Karpas-422 (cell line): Measurements from ENCODE around the gene CACNA1E. TPM values are rescaled to one million over a fixed set of nuclear protein-coding genes. Genes with fewer than 3 reads are reported as not detected.

Experiments
- DNase-seq: peaks from one replicate; pipeline ENCODE4 v3.0.0-alpha.2; 2015
- H2AFZ ChIP-seq: fragments of 200-600 bp; sonication (generic); 2 replicates; pipeline ENCODE4 v1.6.1; 2014; ENCODE audit warnings: antibody characterized with exemption, low read length, mixed read lengths
- H3K27ac ChIP-seq: fragments of 200-600 bp; sonication (generic); 2 replicates; pipeline ENCODE4 v1.5.1; 2014; ENCODE audit warnings: mild to moderate bottlenecking, low read length, moderate library complexity
- H3K27me3 ChIP-seq: fragments of 200-600 bp; sonication (generic); 2 replicates; pipeline ENCODE4 v1.6.1; 2014; ENCODE audit warnings: low read length, mixed read lengths
- H3K36me3 ChIP-seq: fragments of 200-600 bp; sonication (generic); 2 replicates; pipeline ENCODE4 v1.6.1; 2014; ENCODE audit warnings: low read length, mixed read lengths; ENCODE audit not compliant: insufficient read depth
- H3K4me1 ChIP-seq: fragments of 200-600 bp; sonication (generic); 2 replicates; pipeline ENCODE4 v1.6.1; 2014; ENCODE audit warnings: mild to moderate bottlenecking, low read length, mixed read lengths
- H3K4me2 ChIP-seq: fragments of 200-600 bp; sonication (generic); 2 replicates; pipeline ENCODE4 v1.6.1; 2014; ENCODE audit warnings: low read length, low read depth, mild to moderate bottlenecking; ENCODE audit not compliant: poor library complexity, severe bottlenecking
- H3K4me3 ChIP-seq: fragments of 200-600 bp; sonication (generic); 2 replicates; pipeline ENCODE4 v1.5.1; 2014; ENCODE audit warnings: mild to moderate bottlenecking, antibody characterized with exemption, low read length, mixed read lengths
- H3K79me2 ChIP-seq: fragments of 200-600 bp; sonication (generic); 2 replicates; pipeline ENCODE4 v1.6.1; 2014; ENCODE audit warnings: mild to moderate bottlenecking, low read length, mixed read lengths
- H3K9ac ChIP-seq: fragments of 200-600 bp; sonication (generic); 2 replicates; pipeline ENCODE4 v1.6.0; 2014; ENCODE audit warnings: low read length
- H3K9me2 ChIP-seq: fragments of 200-600 bp; sonication (generic), shearing (Covaris generic); replicated peaks from 2 replicates; pipeline ENCODE4 v1.6.0; 2014; ENCODE audit warnings: mild to moderate bottlenecking, low read length, moderate library complexity; ENCODE audit not compliant: insufficient read depth
- H3K9me3 ChIP-seq: fragments of 300-700, 200-600 bp; sonication (generic); 2 replicates; pipeline ENCODE4 v1.6.1; 2014; ENCODE audit warnings: low read length, mixed read lengths
- H4K20me1 ChIP-seq: fragments of 200-600 bp; sonication (generic); 2 replicates; pipeline ENCODE4 v1.6.1; 2014; ENCODE audit warnings: mild to moderate bottlenecking, antibody characterized with exemption, low read length, low read depth; ENCODE audit not compliant: insufficient read depth
- total RNA-seq: library from RNA; depleted of rRNA; stranded (reverse); fragments of >200 nt; shearing (Covaris generic); gene quantifications from 2 replicates; pipeline ENCODE4 v1.2.3, GENCODE V29; 2014; ENCODE audit warnings: low replicate concordance

Gene CACNA1E
- total RNA-seq, 1 experiment from 2014 or later: not detected

DNA sequence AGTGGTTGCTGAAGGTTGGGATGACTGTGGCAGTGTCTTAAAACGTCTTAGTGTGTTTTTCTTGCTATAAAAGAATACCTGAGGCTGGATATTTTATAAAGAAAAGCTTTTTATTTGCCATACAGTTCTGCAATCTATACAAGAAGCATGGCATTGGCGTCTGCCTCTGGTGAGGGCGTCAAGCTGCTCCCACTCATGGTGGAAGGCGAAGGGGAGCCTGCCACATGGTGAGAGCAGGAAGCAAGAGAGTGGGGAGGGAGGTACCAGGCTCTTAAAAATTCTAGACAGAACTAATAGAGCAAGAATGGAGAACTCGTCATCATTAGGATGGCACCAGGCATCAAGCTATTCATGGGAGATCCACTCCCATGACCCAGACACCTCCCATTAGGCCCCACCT, 140.5 kb downstream of the CACNA1E start:
- no peak for DNase-seq
- Histone ChIP-seq H3K9me2 (no peaks in the 10 kb centered on the region), H3K27ac (no peak overlapping the region), H4K20me1 (no peaks in the 10 kb centered on the region), H3K4me2 (no peak overlapping the region), H3K4me3 (no peak overlapping the region), H3K9me3 (no peaks in the 10 kb centered on the region), H2AFZ (no peak overlapping the region), H3K4me1 (no peaks in the 10 kb centered on the region), H3K9ac (no peak overlapping the region), H3K79me2 (no peaks in the 10 kb centered on the region), H3K36me3 (no peaks in the 10 kb centered on the region), H3K27me3 (0 out of 2 replicates have a peak, but pooled peaks cover 4% of the 10 kb centered on the region)

DNA sequence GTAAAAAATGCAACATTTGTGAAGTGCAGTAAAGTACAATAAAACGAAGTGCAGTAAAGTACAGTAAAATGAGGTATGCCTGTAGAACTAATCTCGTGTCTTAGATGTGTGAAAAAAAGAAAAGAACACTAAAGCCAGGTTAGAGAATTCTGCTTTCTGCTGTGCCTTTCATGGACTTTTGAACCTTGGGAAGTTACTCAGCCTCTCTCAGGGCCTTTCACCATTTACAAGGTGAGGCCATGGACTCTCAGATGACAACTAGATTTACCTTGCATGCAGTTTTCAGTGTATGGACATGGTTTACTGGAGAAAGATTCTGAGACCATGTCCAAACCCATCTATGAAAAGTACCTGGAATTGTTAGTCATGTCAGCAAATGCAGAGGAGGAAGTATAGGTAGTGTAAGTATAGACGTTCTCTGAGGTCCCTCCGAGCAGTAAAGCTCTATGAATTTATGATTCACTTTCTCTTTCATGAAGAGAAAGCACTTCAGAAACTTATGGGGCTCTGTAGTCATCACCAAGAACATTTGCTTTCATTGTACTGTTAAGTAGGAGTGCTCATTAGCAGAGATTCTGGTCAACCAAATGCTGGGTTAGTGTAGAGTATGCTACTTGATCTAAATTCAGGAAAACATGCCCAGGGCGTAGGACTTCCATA, 143.1 kb downstream of the CACNA1E start:
- no peak overlapping the region for H3K27ac ChIP-seq
- H3K9me2 ChIP-seq: no peaks in the 10 kb centered on the region
- DNase-seq: no peak
- H3K79me2 ChIP-seq: no peaks in the 10 kb centered on the region
- H3K9me3 ChIP-seq: no peaks in the 10 kb centered on the region
- H3K4me3 ChIP-seq: no peak overlapping the region
- H3K4me2 ChIP-seq: no peak overlapping the region
- H3K4me1 ChIP-seq: no peaks in the 10 kb centered on the region
- no peaks in the 10 kb centered on the region for H3K27me3 ChIP-seq
- no peak overlapping the region for H3K9ac ChIP-seq
- no peak overlapping the region for H2AFZ ChIP-seq
- no peaks in the 10 kb centered on the region for H4K20me1 ChIP-seq
- no peaks in the 10 kb centered on the region for H3K36me3 ChIP-seq

DNA sequence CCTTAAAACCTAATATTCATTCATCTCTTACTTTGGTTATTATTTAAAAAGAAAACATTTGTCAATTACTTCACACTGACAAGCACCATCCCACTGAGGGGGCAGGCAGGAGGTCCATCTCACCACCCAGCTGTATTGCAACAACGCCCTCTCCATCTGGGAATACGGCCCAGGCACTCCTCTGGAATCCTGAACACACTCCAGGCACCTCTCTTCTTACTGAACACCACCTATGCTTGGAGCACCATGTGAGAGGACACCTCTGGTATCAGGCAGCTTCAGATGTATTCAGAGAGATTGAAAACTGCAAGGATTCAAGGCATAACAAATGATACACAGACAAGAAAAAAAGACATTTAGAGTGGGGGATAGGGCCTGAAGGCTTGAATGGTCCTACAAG, 147.1 kb downstream of the CACNA1E start:
- Histone ChIP-seq H4K20me1 (no peaks in the 10 kb centered on the region), H3K9me2 (no peaks in the 10 kb centered on the region), H3K4me3 (no peak overlapping the region), H3K79me2 (no peaks in the 10 kb centered on the region), H3K27ac (no peak overlapping the region), H3K4me1 (no peaks in the 10 kb centered on the region), H3K9me3 (no peaks in the 10 kb centered on the region), H3K4me2 (no peak overlapping the region), H3K36me3 (no peaks in the 10 kb centered on the region), H3K27me3 (no peaks in the 10 kb centered on the region), H2AFZ (no peak overlapping the region), H3K9ac (no peak overlapping the region)
- no peak for DNase-seq

DNA sequence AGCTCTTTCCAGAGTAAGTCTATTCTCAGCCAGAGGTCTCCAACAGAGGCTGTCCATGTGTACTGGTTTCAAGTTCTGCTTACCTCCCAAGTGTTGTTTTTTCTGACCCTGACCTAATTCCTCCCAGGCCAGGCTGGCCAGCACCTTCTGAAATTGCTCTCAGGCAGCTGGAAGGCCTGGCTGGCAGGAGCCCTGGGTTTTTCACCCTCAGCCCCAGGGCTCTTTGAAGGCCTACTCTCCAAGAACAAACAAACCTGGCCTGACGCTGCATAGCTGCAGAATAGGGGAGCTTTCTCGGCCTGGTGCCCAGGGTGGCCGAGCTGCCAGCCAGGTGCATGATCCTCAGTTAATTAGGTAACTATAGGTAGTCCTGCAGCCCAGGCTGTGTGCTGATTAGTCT, 147.5 kb downstream of the CACNA1E start:
- Histone ChIP-seq H3K36me3 (no peaks in the 10 kb centered on the region), H4K20me1 (no peaks in the 10 kb centered on the region), H3K9ac (no peak overlapping the region), H3K9me2 (no peaks in the 10 kb centered on the region), H3K4me2 (no peak overlapping the region), H2AFZ (no peak overlapping the region), H3K4me3 (no peak overlapping the region), H3K79me2 (no peaks in the 10 kb centered on the region), H3K4me1 (no peaks in the 10 kb centered on the region), H3K27ac (no peak overlapping the region), H3K27me3 (no peaks in the 10 kb centered on the region), H3K9me3 (no peaks in the 10 kb centered on the region)
- no peak for DNase-seq

DNA sequence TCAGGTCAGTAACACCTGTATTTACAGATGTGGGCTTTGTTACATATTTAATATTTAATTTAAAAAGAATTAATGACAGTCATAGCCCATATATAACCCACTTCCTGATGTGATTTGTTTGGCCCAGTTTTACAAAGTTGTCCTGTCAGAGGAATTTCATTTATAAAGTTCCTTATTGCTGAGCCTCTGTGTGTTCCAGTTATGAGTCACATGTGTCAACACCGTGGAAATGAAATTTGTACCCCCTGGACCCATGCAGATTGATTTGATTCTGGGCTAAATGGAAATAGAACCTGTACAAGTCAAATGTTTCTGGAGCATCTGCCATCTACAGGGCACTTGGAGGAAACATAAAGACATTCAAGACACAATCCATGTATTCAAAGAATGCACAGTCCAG, 149.2 kb downstream of the CACNA1E start:
- H4K20me1 ChIP-seq: no peaks in the 10 kb centered on the region

DNA sequence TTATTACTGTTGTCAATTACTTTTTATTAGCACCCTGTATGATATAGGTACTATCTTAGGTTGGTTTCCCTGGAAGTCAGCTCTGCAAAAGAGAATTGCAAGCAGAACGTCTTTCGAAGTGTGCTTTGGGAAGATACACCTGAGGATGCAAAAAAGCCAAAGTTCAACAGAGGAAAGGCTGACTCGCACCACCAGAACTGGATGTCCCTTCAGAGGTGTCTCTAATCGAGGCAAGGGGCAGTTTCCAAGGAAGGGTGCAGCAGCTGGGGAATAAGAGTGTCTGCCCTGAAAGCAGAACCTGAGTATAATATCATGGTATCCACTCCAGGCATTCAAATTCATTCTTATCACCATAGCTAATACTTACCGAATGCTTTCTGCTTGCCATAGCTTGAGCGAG, 149.6 kb downstream of the CACNA1E start:
- no peak for DNase-seq
- Histone ChIP-seq H4K20me1 (no peaks in the 10 kb centered on the region), H2AFZ (no peak overlapping the region), H3K9ac (no peak overlapping the region), H3K9me3 (no peaks in the 10 kb centered on the region), H3K27me3 (no peaks in the 10 kb centered on the region), H3K27ac (no peak overlapping the region), H3K4me2 (no peak overlapping the region), H3K9me2 (no peaks in the 10 kb centered on the region), H3K79me2 (no peaks in the 10 kb centered on the region), H3K36me3 (no peaks in the 10 kb centered on the region), H3K4me1 (no peaks in the 10 kb centered on the region), H3K4me3 (no peak overlapping the region)

More for the DNA sequence above, 149.2 kb downstream of the CACNA1E start:
- Histone ChIP-seq H3K9ac (no peak overlapping the region), H3K4me1 (no peaks in the 10 kb centered on the region), H3K9me2 (no peaks in the 10 kb centered on the region), H3K4me3 (no peak overlapping the region), H3K4me2 (no peak overlapping the region), H3K27ac (no peak overlapping the region), H3K36me3 (no peaks in the 10 kb centered on the region), H2AFZ (no peak overlapping the region), H3K9me3 (no peaks in the 10 kb centered on the region), H3K79me2 (no peaks in the 10 kb centered on the region), H3K27me3 (no peaks in the 10 kb centered on the region)
- DNase-seq: no peak

DNA sequence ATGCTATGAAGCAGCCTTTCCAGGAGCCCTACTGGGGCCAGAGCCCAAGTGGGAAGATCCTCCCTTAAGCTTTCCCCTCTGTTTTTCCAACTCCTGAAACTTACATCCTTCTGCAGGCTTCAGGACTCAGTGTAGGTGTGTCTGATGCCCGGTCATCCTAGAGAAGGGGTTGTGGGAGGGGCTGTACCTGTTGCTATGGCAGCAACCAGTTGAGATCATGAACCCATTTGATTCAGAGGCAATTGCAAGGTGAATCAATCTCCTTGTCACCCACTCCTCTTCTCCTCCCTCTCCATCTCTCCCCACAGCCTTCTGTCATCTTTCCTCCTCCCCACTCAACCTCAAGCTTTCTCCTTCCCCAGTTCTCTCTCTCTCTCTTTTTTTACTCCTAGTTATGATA, 151.8 kb downstream of the CACNA1E start:
- DNase-seq: no peak
- no peaks in the 10 kb centered on the region for H3K9me2 ChIP-seq
- H3K9me3 ChIP-seq: no peaks in the 10 kb centered on the region
- H3K27me3 ChIP-seq: no peaks in the 10 kb centered on the region
- H3K36me3 ChIP-seq: no peaks in the 10 kb centered on the region
- H3K79me2 ChIP-seq: no peaks in the 10 kb centered on the region
- H4K20me1 ChIP-seq: no peaks in the 10 kb centered on the region
- H3K9ac ChIP-seq: no peak overlapping the region
- no peak overlapping the region for H3K4me2 ChIP-seq
- H3K27ac ChIP-seq: no peak overlapping the region
- H3K4me3 ChIP-seq: no peak overlapping the region
- H2AFZ ChIP-seq: no peak overlapping the region
- H3K4me1 ChIP-seq: no peaks in the 10 kb centered on the region

DNA sequence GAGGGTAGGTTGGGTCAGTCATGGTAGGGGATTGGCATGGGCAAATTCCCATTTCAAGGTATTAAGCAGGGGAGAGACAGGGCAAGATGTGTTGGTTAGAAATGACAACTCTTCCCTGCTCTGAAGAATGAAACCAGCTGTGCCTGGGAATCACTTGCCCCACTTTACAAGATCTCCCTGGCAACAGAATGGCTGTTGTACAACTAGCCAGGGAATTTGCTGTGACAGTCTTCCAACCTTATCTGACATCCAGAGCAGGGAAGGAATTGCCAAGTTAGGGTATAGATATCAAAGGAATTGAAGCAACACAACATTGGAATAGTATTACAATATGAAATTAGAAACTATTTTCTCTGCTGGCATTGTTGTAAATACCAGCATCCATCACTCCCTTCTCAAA, 154.7 kb downstream of the CACNA1E start:
- Histone ChIP-seq H3K36me3 (no peaks in the 10 kb centered on the region), H3K9me3 (no peaks in the 10 kb centered on the region), H3K4me3 (no peak overlapping the region), H3K27me3 (0 out of 2 replicates have a peak, but pooled peaks cover 2% of the 10 kb centered on the region), H3K9me2 (no peaks in the 10 kb centered on the region), H3K9ac (no peak overlapping the region), H4K20me1 (no peaks in the 10 kb centered on the region), H3K79me2 (no peaks in the 10 kb centered on the region), H3K4me1 (no peaks in the 10 kb centered on the region), H3K27ac (no peak overlapping the region), H2AFZ (no peak overlapping the region), H3K4me2 (no peak overlapping the region)
- DNase-seq: no peak
